ENCODE measurements around the gene ERC1.

The ERC1 gene

DNA sequence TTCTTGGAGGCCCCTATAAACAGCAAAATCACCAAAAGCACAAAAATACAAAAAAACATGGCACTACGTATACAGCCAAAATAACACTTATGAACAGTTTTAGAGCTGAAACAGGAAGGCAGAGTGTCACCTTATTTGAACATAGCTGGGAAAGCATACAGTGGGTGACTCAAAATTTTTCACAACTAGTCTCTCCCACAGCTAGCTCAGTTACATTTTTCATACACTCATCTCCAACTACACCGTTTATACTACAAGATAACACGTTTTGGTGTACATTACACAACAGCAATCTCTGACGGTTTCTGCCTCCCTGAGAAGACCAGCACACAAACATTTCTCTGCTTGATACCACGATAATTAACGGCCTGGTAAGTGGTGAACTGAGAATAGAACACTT lies 44.4 kb upstream of the ERC1 start (continued):
- TF ChIP-seq ZNF266 (tag by site-specific recombination; IDR thresholded peaks at IDR 0.05; ENCODE audit: low read depth) = no peak
- no peak for TF ChIP-seq ZNF138 (tag by site-specific recombination; IDR thresholded peaks at IDR 0.05; ENCODE audit: borderline replicate concordance)
- TF ChIP-seq ZNF10 (tag by site-specific recombination; IDR thresholded peaks at IDR 0.05) = no peak
- TF ChIP-seq ZNF521 (tag by site-specific recombination; IDR thresholded peaks at IDR 0.05) = no peak

DNA sequence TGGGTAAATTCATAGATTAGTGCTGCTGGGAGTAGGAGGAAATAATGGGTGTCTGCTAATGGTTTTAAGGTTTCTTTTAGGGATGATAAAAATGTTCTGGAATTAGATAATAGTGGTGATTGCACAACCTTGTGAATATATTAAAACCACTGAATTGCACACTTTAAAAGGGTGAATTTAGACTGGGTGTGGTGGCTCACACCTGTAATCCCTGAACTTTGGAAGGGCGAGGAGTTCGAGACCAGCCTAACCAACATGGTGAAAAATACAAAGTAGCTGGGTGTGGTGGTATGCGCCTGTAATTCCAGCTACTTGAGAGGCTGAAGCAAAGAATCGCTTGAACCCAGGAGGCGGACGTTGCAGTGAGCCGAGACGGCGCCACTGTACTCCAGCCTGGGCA lies 42.8 kb upstream of the ERC1 start:
- TF ChIP-seq ZNF585B (tag by site-specific recombination; IDR thresholded peaks at IDR 0.05) (0 out of 2 replicates have a peak, but pooled peaks have one; percentile 34), ZEB2 (tag by site-specific recombination; IDR thresholded peaks at IDR 0.05) (no peak)
- TF ChIP-seq, protein P1, sequence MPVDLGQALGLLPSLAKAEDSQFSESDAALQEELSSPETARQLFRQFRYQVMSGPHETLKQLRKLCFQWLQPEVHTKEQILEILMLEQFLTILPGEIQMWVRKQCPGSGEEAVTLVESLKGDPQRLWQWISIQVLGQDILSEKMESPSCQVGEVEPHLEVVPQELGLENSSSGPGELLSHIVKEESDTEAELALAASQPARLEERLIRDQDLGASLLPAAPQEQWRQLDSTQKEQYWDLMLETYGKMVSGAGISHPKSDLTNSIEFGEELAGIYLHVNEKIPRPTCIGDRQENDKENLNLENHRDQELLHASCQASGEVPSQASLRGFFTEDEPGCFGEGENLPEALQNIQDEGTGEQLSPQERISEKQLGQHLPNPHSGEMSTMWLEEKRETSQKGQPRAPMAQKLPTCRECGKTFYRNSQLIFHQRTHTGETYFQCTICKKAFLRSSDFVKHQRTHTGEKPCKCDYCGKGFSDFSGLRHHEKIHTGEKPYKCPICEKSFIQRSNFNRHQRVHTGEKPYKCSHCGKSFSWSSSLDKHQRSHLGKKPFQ (tag by site-specific recombination; IDR thresholded peaks at IDR 0.05) = peak; percentile 40; the same call in 1 of the 2 replicates
- H3K9me3 ChIP-seq (ENCODE audit: control insufficient read depth, insufficient read depth, low read depth, low read length) = no peaks in the 10 kb centered on the region
- no peak overlapping the region for H3K4me3 ChIP-seq (ENCODE audit: low read depth, low read length)
- ChIA-PET CTCF (interaction anchor here (0.7 to 1.6 kb wide), 2 partner anchors 198 to 485 kb away, joined by 6 to 7 read pairs; no protein-coding TSS in a partner anchor), POLR2A (interaction anchor here (0.8 kb wide), 1 partner anchor 339 kb away, joined by 9 read pairs; no protein-coding TSS in a partner anchor)
- no peak overlapping the region for H3K27ac ChIP-seq (ENCODE audit: extremely low read depth, low read depth, low read length)
- peaks cover 9 to 14% of the 10 kb centered on the region in 2 experiments; a peak in 2 of 3 replicates for H3K36me3 ChIP-seq (ENCODE audit: control insufficient read depth in 2 of 2, insufficient read depth in 1 of 2, low read length in 2 of 2)
- H3K4me1 ChIP-seq (ENCODE audit: control insufficient read depth, insufficient read depth, low read length) = no peaks in the 10 kb centered on the region

DNA sequence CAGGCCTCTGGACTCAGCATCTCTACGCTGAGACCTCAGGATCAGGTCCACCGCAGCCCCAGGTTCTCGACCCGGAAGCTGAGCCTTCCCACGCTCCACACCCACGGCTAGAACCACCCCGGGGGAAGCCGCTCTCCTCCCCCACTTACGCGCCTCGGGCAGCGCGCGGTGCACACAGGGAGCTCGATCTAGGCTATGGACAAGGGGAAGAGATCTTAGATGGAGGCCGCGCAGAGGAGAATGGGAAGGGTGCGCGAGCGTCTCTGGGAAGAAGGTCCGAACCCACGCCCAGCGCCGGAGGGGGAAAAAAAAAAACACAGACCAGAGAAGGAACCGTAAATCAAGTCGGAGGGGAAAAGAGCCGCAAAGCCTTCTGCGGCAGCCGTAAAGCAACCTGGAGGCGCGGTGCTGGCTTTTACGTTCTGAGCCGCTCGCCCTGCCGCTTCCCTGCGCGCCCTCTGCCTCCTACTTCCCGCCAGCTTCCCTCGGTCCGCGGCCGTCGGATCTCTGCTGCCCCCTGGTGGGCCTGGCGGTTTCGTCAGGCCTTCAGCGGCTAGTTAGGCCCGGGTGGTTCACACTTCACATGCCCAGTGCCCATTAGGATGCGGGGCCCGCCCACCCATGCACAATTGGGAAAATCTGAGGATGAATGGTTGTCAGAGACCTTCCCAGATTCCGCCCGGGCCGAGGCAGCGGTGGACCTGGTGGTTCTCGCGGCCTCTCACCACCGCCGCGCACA lies 41.4 kb upstream of the ERC1 start, which contains the start of gene RAD52:
Gene RAD52, minus strand, starts transcription at position 242 of the 739 bp plus-strand sequence. CDS start 16,636 bp downstream, outside the sequence.
- Histone ChIP-seq H3K9me3 (ENCODE audit: control insufficient read depth, insufficient read depth, low read depth, low read length) (no peaks in the 10 kb centered on the region), H3K4me1 (ENCODE audit: control insufficient read depth, insufficient read depth, low read length) (no peaks in the 10 kb centered on the region; the same call in 1 of the 2 replicates), H3K36me3 (ENCODE audit: control insufficient read depth in 2 of 2, insufficient read depth in 1 of 2, low read length in 2 of 2) (peaks cover 0 to 5% of the 10 kb centered on the region in 2 experiments; a peak in 1 of 3 replicates), H3K27ac (ENCODE audit: extremely low read depth, low read depth, low read length) (peak within 1 kb of the TSS; percentile 91), H3K4me3 (ENCODE audit: low read depth, low read length) (peak within 1 kb of the TSS; percentile 92)
- CTCF ChIA-PET = interaction anchor here (0.5 to 1.6 kb wide), 18 partner anchors 9 to 721 kb away, joined by 3 to 9 read pairs (median 3); partner anchors contain the start of gene ERC1
- POLR2A ChIA-PET = interaction anchor here (0.5 to 1.4 kb wide), 26 partner anchors 9 to 644 kb away, joined by 3 to 19 read pairs (median 4); partner anchors contain the start of genes ERC1 and WNK1
- TF ChIP-seq ZNF473 (tag by site-specific recombination; IDR thresholded peaks at IDR 0.05) (no peak), ZNF558 (tag by site-specific recombination; IDR thresholded peaks at IDR 0.05) (peak; percentile 86; the same call in 1 of the 2 replicates), ZNF521 (tag by site-specific recombination; IDR thresholded peaks at IDR 0.05) (no peak), ZNF501 (tag by site-specific recombination; IDR thresholded peaks at IDR 0.05) (peak; percentile 92), ZNF341 (tag by site-specific recombination; IDR thresholded peaks at IDR 0.05; ENCODE audit: low read depth) (peak; percentile 96), REPIN1 (tag by site-specific recombination; IDR thresholded peaks at IDR 0.05; ENCODE audit: low read depth) (0 out of 2 replicates have a peak, but pooled peaks have one; percentile 30), ZFP37 (tag by site-specific recombination; IDR thresholded peaks at IDR 0.05) (peak; percentile 66; the same call in 1 of the 2 replicates), EGR2 (tag by site-specific recombination; IDR thresholded peaks at IDR 0.05; ENCODE audit: low read depth) (peak; percentile 97), ZNF600 (tag by site-specific recombination; IDR thresholded peaks at IDR 0.05) (peak; percentile 78)
- TF ChIP-seq, protein P2, sequence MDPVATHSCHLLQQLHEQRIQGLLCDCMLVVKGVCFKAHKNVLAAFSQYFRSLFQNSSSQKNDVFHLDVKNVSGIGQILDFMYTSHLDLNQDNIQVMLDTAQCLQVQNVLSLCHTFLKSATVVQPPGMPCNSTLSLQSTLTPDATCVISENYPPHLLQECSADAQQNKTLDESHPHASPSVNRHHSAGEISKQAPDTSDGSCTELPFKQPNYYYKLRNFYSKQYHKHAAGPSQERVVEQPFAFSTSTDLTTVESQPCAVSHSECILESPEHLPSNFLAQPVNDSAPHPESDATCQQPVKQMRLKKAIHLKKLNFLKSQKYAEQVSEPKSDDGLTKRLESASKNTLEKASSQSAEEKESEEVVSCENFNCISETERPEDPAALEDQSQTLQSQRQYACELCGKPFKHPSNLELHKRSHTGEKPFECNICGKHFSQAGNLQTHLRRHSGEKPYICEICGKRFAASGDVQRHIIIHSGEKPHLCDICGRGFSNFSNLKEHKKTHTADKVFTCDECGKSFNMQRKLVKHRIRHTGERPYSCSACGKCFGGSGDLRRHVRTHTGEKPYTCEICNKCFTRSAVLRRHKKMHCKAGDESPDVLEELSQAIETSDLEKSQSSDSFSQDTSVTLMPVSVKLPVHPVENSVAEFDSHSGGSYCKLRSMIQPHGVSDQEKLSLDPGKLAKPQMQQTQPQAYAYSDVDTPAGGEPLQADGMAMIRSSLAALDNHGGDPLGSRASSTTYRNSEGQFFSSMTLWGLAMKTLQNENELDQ (tag by site-specific recombination; IDR thresholded peaks at IDR 0.05; ENCODE audit: low read depth) = no peak
- TF ChIP-seq, protein P3, sequence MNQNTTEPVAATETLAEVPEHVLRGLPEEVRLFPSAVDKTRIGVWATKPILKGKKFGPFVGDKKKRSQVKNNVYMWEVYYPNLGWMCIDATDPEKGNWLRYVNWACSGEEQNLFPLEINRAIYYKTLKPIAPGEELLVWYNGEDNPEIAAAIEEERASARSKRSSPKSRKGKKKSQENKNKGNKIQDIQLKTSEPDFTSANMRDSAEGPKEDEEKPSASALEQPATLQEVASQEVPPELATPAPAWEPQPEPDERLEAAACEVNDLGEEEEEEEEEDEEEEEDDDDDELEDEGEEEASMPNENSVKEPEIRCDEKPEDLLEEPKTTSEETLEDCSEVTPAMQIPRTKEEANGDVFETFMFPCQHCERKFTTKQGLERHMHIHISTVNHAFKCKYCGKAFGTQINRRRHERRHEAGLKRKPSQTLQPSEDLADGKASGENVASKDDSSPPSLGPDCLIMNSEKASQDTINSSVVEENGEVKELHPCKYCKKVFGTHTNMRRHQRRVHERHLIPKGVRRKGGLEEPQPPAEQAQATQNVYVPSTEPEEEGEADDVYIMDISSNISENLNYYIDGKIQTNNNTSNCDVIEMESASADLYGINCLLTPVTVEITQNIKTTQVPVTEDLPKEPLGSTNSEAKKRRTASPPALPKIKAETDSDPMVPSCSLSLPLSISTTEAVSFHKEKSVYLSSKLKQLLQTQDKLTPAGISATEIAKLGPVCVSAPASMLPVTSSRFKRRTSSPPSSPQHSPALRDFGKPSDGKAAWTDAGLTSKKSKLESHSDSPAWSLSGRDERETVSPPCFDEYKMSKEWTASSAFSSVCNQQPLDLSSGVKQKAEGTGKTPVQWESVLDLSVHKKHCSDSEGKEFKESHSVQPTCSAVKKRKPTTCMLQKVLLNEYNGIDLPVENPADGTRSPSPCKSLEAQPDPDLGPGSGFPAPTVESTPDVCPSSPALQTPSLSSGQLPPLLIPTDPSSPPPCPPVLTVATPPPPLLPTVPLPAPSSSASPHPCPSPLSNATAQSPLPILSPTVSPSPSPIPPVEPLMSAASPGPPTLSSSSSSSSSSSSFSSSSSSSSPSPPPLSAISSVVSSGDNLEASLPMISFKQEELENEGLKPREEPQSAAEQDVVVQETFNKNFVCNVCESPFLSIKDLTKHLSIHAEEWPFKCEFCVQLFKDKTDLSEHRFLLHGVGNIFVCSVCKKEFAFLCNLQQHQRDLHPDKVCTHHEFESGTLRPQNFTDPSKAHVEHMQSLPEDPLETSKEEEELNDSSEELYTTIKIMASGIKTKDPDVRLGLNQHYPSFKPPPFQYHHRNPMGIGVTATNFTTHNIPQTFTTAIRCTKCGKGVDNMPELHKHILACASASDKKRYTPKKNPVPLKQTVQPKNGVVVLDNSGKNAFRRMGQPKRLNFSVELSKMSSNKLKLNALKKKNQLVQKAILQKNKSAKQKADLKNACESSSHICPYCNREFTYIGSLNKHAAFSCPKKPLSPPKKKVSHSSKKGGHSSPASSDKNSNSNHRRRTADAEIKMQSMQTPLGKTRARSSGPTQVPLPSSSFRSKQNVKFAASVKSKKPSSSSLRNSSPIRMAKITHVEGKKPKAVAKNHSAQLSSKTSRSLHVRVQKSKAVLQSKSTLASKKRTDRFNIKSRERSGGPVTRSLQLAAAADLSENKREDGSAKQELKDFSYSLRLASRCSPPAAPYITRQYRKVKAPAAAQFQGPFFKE (tag by site-specific recombination; IDR thresholded peaks at IDR 0.05; ENCODE audit: borderline replicate concordance) = 0 out of 2 replicates have a peak, but pooled peaks have one; percentile 74
- TF ChIP-seq, protein P4, sequence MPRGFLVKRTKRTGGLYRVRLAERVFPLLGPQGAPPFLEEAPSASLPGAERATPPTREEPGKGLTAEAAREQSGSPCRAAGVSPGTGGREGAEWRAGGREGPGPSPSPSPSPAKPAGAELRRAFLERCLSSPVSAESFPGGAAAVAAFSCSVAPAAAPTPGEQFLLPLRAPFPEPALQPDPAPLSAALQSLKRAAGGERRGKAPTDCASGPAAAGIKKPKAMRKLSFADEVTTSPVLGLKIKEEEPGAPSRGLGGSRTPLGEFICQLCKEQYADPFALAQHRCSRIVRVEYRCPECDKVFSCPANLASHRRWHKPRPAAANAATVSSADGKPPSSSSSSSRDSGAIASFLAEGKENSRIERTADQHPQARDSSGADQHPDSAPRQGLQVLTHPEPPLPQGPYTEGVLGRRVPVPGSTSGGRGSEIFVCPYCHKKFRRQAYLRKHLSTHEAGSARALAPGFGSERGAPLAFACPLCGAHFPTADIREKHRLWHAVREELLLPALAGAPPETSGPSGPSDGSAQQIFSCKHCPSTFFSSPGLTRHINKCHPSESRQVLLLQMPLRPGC (tag by site-specific recombination; IDR thresholded peaks at IDR 0.05) = peak; percentile 56; the same call in 1 of the 2 replicates
